LNCaP clone FGC (cell line): Measurements from ENCODE around the gene DTX4.

ENCODE experiments used
- DNase-seq: peaks from one replicate; pipeline ENCODE4 v3.0.0-alpha.2; 2011; ENCODE audit warnings: low read depth
- H3K4me3 ChIP-seq: 2 replicates; pipeline ENCODE4 v1.5.1; 2011; ENCODE audit warnings: mild to moderate bottlenecking, low read depth, low read length, control low read depth
- CTCF ChIP-seq: IDR thresholded peaks from 2 replicates; pipeline ENCODE4 v1.5.1; 2012; ENCODE audit warnings: mild to moderate bottlenecking; ENCODE audit not compliant: control insufficient read depth, insufficient read depth; ENCODE audit errors: extremely low read depth

DTX4 gene

DNA sequence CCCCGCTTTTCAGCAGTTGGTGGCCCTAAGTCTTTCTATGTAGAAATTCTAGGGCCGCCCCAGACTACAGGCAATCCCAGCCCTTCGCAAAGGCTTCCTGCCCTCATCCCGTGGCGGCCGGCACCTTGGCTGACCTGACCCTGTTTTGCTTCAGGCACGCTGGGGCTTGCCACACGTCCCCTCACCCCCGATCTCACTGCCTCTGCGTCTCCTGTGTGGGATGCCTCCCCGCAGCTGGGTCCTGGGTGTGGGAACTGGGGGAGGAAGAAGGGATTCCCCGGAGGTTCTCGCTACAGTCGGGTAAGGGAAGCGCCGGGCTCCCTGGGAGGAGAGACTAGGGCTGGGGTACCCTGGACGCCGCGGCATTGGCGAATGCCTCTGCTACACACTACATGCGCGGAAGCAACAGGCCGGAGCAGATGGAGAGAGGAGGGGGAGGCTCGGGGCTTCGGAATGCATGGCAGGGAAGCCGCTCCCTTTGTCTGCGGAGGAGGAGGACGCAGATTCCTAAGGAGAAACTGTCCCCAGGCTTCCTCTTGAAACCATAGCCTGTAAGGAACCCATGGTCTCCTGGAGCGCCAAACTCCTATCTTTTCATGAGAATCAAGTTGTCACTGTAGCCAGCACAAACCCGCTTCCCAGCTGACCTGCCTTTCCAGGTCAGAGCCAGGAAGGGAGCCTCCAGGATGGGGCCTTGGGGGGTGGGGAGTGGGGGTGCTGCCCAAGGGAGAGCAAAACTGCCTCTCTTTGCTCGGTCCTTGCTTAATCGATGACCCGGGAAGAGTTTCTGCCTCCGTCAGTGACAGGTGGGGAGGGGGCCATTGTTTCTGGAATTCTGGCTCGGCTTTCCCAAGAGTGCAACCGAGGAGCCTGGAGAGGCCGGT lies 1.4 kb downstream of the DTX4 start:
- DNase-seq = no peak
- no peak for TF ChIP-seq CTCF
- no peak overlapping the region for H3K4me3 ChIP-seq

DNA sequence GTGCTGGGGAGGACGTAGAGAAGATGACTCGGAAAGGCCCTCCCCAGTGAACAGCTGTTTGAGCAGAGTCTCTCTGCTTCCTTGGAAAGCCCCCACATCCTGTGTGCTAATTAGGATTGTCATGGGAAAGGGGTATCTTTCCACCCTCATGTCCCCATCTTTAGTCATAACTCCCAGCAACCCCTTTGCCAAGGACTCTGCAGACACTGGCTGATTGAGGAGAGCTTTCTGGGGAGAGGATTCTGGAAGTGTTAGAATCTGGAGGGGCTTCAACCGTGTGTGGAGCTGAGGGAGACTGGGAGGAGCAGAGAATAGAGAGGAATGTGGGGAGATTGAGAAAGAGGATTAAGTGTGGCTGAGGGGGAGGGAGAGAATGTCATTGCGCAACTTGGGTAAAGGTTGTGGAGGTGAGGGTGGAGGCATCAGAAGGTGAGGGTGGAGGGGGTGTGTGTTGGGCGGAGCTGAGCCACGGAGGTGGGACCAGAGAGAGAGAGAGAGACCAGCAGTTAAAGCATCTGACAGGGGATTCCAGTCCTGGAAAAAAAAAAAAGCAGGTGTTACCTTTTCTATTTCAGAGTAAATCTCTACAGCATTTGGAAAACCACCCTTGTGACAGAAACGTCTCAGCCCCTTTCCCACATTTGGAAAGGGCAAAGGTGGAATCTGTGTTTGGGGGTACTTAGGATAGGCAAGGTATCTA lies 2.2 kb downstream of the DTX4 start:
- no peak overlapping the region for H3K4me3 ChIP-seq
- DNase-seq = no peak
- TF ChIP-seq CTCF = no peak

- no peak for DNase-seq
- no peak for TF ChIP-seq CTCF
- H3K4me3 ChIP-seq = no peak overlapping the region
Observed at GRCh38 chr11:59174664-59175033, 2.7 kb downstream of the DTX4 start.

DNA sequence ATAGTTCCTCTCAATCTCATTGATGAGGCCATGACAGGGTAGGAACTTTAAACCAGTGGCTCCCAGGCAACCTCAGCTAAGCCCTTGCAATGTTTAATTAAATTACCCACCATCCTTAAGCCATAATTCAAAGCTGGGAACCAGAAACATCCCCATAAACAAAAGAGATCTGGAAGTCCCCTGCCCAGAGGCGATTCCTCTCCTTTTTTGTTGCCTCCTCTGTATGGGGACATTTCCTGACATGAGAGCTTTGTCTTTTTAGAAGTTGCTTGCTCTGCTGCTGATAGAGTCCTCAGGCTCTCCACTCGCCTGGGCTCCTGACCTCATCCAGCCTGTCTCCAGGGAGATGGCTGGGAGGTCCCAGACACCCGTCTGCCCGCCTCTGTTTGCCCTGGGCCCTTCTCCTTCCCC lies 3.2 kb downstream of the DTX4 start:
- no peak overlapping the region for H3K4me3 ChIP-seq
- TF ChIP-seq CTCF = no peak
- no peak for DNase-seq

DNA sequence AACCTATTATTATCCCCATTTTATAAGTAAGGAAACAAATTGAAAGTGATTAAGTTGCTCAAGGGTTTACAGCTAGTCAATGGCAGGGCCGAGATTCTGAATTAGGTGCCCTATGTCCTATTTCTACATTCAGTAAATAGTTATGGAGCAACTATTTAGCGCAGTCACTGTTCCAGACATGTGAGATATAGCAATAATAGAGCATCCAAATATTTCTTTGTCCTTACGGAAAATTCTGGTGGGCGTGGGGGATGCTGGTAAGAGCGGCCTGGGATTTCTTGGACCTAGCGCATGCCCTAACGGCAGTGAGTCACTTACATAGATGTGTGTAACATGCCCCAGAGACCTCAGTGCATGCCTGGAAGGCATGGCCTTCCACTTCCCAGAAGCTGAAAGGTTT lies 4.4 kb downstream of the DTX4 start:
- DNase-seq = no peak
- TF ChIP-seq CTCF = no peak
- no peak overlapping the region for H3K4me3 ChIP-seq

DNA sequence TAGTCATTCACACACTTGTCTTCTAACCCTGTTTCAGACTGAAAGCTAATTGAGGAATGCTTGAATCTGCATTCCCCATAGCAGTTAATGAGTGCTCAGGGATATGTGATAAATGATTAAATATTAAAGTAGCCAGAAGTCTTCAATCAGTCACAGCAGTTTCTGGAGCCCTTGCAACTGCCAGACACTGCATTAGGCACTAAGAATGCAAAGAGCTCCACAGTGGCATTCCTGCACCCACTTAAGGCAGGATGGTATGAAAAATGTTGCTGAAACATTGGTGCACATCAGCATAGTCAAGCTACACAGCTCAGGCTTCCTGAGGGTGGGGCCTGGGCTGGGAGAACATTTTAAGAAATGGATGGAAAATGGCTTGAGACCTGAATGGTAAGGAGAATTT lies 6.5 kb downstream of the DTX4 start:
- no peak for DNase-seq
- H3K4me3 ChIP-seq = no peak overlapping the region
- no peak for TF ChIP-seq CTCF
